Keratinocyte (primary cell): Measurements from ENCODE around the gene NOP9. TPM values are rescaled to one million over a fixed set of nuclear protein-coding genes. Genes with fewer than 3 reads are reported as not detected.

ENCODE experiments used
- DNase-seq: peaks from one replicate; pipeline ENCODE4 v3.0.0-alpha.2; 2011; ENCODE audit warnings: low read depth, missing footprints, low spot score
- FAIRE-seq: peaks from 2 replicates; lab custom pipeline; 2011; peaks lifted over from hg19 to GRCh38; lab: Jason Lieb, UNC
- H2AFZ ChIP-seq: 2 replicates; pipeline ENCODE4 v1.6.0; 2012; ENCODE audit warnings: low read length, control low read depth, inconsistent platforms; ENCODE audit not compliant: control insufficient read depth
- H3K27ac ChIP-seq: 2 replicates; pipeline ENCODE4 v1.5.1; 2011; ENCODE audit warnings: low read length; ENCODE audit not compliant: control insufficient read depth, insufficient read depth
- H3K27me3 ChIP-seq: 3 replicates; pipeline ENCODE4 v1.6.0; 2011; ENCODE audit warnings: low read length; ENCODE audit not compliant: control insufficient read depth, insufficient read depth; ENCODE audit errors: extremely low read depth
- H3K36me3 ChIP-seq, 2 experiments: 2 replicates in 1 of 2; 3 replicates in 1 of 2; pipeline ENCODE4 v1.5.1; 2011; ENCODE audit warnings: low read length in 2 of 2, mild to moderate bottlenecking in 1 of 2; ENCODE audit not compliant: control insufficient read depth in 2 of 2, insufficient read depth in 2 of 2; ENCODE audit errors: extremely low read depth in 1 of 2
- H3K4me1 ChIP-seq: 3 replicates; pipeline ENCODE4 v1.5.1; 2011; ENCODE audit warnings: low read length; ENCODE audit not compliant: control insufficient read depth, insufficient read depth; ENCODE audit errors: extremely low read depth
- H3K4me2 ChIP-seq: 3 replicates; pipeline ENCODE4 v1.6.0; 2011; ENCODE audit warnings: low read depth, low read length; ENCODE audit not compliant: control insufficient read depth, insufficient read depth; ENCODE audit errors: extremely low read depth
- H3K4me3 ChIP-seq, 3 experiments: fragments of 200-600 bp in 1 of 3; sonication (generic) in 1 of 3; 2 replicates in 2 of 3; 3 replicates in 1 of 3; pipeline ENCODE4 v1.5.1; 2011 to 2016; ENCODE audit warnings: low read length in 3 of 3, mild to moderate bottlenecking in 3 of 3, control low read depth in 2 of 3, inconsistent platforms in 1 of 3, low read depth in 1 of 3, mixed read lengths in 1 of 3, mixed run types in 1 of 3, moderate library complexity in 1 of 3; ENCODE audit not compliant: control insufficient read depth in 2 of 3, insufficient read depth in 2 of 3; ENCODE audit errors: extremely low read depth in 1 of 3
- H3K79me2 ChIP-seq: 2 replicates; pipeline ENCODE4 v1.6.0; 2012; ENCODE audit warnings: low read length; ENCODE audit not compliant: control insufficient read depth, insufficient read depth
- H3K9ac ChIP-seq: 3 replicates; pipeline ENCODE4 v1.6.0; 2011; ENCODE audit warnings: low read length; ENCODE audit not compliant: control insufficient read depth, insufficient read depth; ENCODE audit errors: extremely low read depth
- H3K9me1 ChIP-seq: 3 replicates; pipeline ENCODE4 v1.6.0; 2011; ENCODE audit warnings: low read length; ENCODE audit not compliant: control insufficient read depth, insufficient read depth; ENCODE audit errors: extremely low read depth
- H3K9me3 ChIP-seq: 2 replicates; pipeline ENCODE4 v1.5.1; 2012; ENCODE audit warnings: low read depth, low read length; ENCODE audit not compliant: control insufficient read depth
- H4K20me1 ChIP-seq: 3 replicates; pipeline ENCODE4 v1.6.0; 2011; ENCODE audit warnings: low read length; ENCODE audit not compliant: control insufficient read depth, insufficient read depth; ENCODE audit errors: extremely low read depth
- CTCF ChIP-seq, 3 experiments: IDR thresholded peaks in 1 of 3; conservative IDR thresholded peaks in 1 of 3; optimal IDR thresholded peaks in 1 of 3; 2 replicates in 2 of 3; 3 replicates in 1 of 3; pipeline versions ENCODE3 to v1.5.1; 2011; ENCODE audit warnings: low read length in 3 of 3, mild to moderate bottlenecking in 3 of 3, moderate library complexity in 2 of 3, control low read depth in 1 of 3, inconsistent platforms in 1 of 3; ENCODE audit not compliant: insufficient read depth in 2 of 3; ENCODE audit errors: extremely low read depth in 1 of 3
- EZH2 ChIP-seq: IDR thresholded peaks from one replicate; pipeline ENCODE4 v1.6.1; 2012; ENCODE audit warnings: inconsistent platforms, mild to moderate bottlenecking, low read length, moderate library complexity
- dilution Hi-C: fragments of 300-500 bp; cut with MboI; formaldehyde crosslinking; loops from one replicate; pipeline ENCODE4 v1.7.0; 2020; ENCODE audit warnings: low sequenced_read_pairs; ENCODE audit not compliant: extremely low pct_ligation_motif_present
- polyA plus RNA-seq, 5 experiments: library from polyadenylated mRNA; depleted of rRNA in 3 of 5; stranded (reverse) in 3 of 5; stranded (forward) in 1 of 5; unstranded in 1 of 5; fragments of >200 nt; gene quantifications; 1 replicate in 1 of 5; 2 replicates in 3 of 5; 3 replicates in 1 of 5; pipeline versions ENCODE4 v1.2.1 to v1.2.3, GENCODE V29; 2011 to 2012; ENCODE audit warnings: missing spikeins in 2 of 5, low read depth in 1 of 5, low replicate concordance in 1 of 5
- small RNA-seq, 3 experiments: library from RNA; depleted of rRNA; stranded (forward); fragments of <200 nt; gene quantifications; one replicate each; pipeline ENCODE3, GENCODE V24; 2012; ENCODE audit warnings: low read depth in 3 of 3, low replicate concordance in 1 of 3; ENCODE audit not compliant: insufficient read length in 3 of 3

NOP9 gene
- polyA plus RNA-seq, 1 donor (not counting 4 experiments of a cell fraction or from before 2014, with no cell fraction given), result 19.9 TPM

- H3K4me1 ChIP-seq, result no peaks in the 10 kb centered on the region
- no peak overlapping the region for H3K4me2 ChIP-seq
- H3K9me3 ChIP-seq, result no peaks in the 10 kb centered on the region
- H4K20me1 ChIP-seq, result no peaks in the 10 kb centered on the region
- DNase-seq (no peak), FAIRE-seq (no peak)
- no peak overlapping the region for H3K27ac ChIP-seq
- no peak overlapping the region for H3K4me3 ChIP-seq
- no peaks in the 10 kb centered on the region for H3K27me3 ChIP-seq
- H2AFZ ChIP-seq, result no peak overlapping the region
- H3K9ac ChIP-seq, result no peak overlapping the region
- dilution Hi-C loops, result no loop called here
- TF ChIP-seq CTCF (optimal IDR thresholded peaks at IDR 0.05 in 1 of 3, IDR thresholded peaks at IDR 0.05 in 1 of 3, conservative IDR thresholded peaks at IDR 0.05 in 1 of 3; ENCODE audit: extremely low read depth in 1 of 3, insufficient read depth in 2 of 3, low read length in 3 of 3), result no peak
- H3K79me2 ChIP-seq, result no peaks in the 10 kb centered on the region
- no peaks in the 10 kb centered on the region for H3K9me1 ChIP-seq
- H3K36me3 ChIP-seq, result no peaks in the 10 kb centered on the region
Measured at GRCh38 chr14:24355009-24355408, 55.4 kb downstream of the NOP9 start.

GRCh38 chr14:24356208-24356607 lies 56.6 kb downstream of the NOP9 start:
- Histone ChIP-seq H3K4me3 (no peak overlapping the region), H3K36me3 (no peaks in the 10 kb centered on the region), H2AFZ (no peak overlapping the region), H3K27ac (no peak overlapping the region), H3K9me1 (no peaks in the 10 kb centered on the region), H4K20me1 (no peaks in the 10 kb centered on the region), H3K4me2 (no peak overlapping the region), H3K27me3 (no peaks in the 10 kb centered on the region), H3K79me2 (no peaks in the 10 kb centered on the region), H3K9me3 (no peaks in the 10 kb centered on the region), H3K9ac (no peak overlapping the region), H3K4me1 (no peaks in the 10 kb centered on the region)
- FAIRE-seq (no peak), DNase-seq (no peak)
- no peak for TF ChIP-seq EZH2
- TF ChIP-seq CTCF (optimal IDR thresholded peaks at IDR 0.05 in 1 of 3, IDR thresholded peaks at IDR 0.05 in 1 of 3, conservative IDR thresholded peaks at IDR 0.05 in 1 of 3; ENCODE audit: extremely low read depth in 1 of 3, insufficient read depth in 2 of 3, low read length in 3 of 3), result no peak
- dilution Hi-C loops, result no loop called here

Small RNA genes lying within 50 kb of the gene (small RNA-seq; reads per million reads assigned to genes)
- gene RF00026, result 0 reads per million in 3 experiments

Other genes starting within 250 kb of the NOP9 start
- 0.02 to 0.76 TPM (median 0.12 TPM) in 3 replicates for gene CARMIL3, start 247.8 kb upstream of the NOP9 start, polyA plus RNA-seq
- not detected in 3 replicates for gene CPNE6, start 228.3 kb upstream of the NOP9 start, polyA plus RNA-seq
- gene PCK2, start 205.5 kb upstream of the NOP9 start, polyA plus RNA-seq, result 16.6 to 22.9 TPM (median 19.1 TPM) in 3 replicates
- gene DCAF11, start 185.1 kb upstream of the NOP9 start, polyA plus RNA-seq, result 23.5 to 34.4 TPM (median 25.9 TPM) in 3 replicates
- 0.29 to 0.72 TPM (median 0.39 TPM) in 3 replicates for gene NRL, start 184.9 kb upstream of the NOP9 start, polyA plus RNA-seq
- 0.13 TPM in 1 of 3 replicates, not detected in the others for gene FITM1, start 169.2 kb upstream of the NOP9 start, polyA plus RNA-seq
- gene PSME1, start 163.7 kb upstream of the NOP9 start, polyA plus RNA-seq, result 46.7 to 176 TPM (median 75.1 TPM) in 3 replicates
- 9.5 to 14.2 TPM (median 11.0 TPM) in 3 replicates for gene EMC9, start 158.3 kb upstream of the NOP9 start, polyA plus RNA-seq
- 156 to 161 TPM (median 158 TPM) in 3 replicates for gene PSME2, start 153.2 kb upstream of the NOP9 start, polyA plus RNA-seq
- gene RNF31, start 152.4 kb upstream of the NOP9 start, polyA plus RNA-seq, result 17.4 to 23.0 TPM (median 19.8 TPM) in 3 replicates
- 117 to 126 TPM (median 117 TPM) in 3 replicates for gene IRF9, start 138.6 kb upstream of the NOP9 start, polyA plus RNA-seq
- gene REC8, start 127.8 kb upstream of the NOP9 start, polyA plus RNA-seq, result 6.0 to 9.2 TPM (median 6.3 TPM) in 3 replicates
- gene IPO4, start 111.0 kb upstream of the NOP9 start, polyA plus RNA-seq, result 10.0 to 32.3 TPM (median 18.6 TPM) in 3 replicates
- 19.2 to 56.6 TPM (median 38.2 TPM) in 3 replicates for gene TM9SF1, start 104.4 kb upstream of the NOP9 start, polyA plus RNA-seq
- 0.09 TPM in 1 of 3 replicates, not detected in the others for gene TSSK4, start 94.2 kb upstream of the NOP9 start, polyA plus RNA-seq
- 48.0 to 86.6 TPM (median 54.5 TPM) in 3 replicates for gene CHMP4A, start 86.4 kb upstream of the NOP9 start, polyA plus RNA-seq
- gene MDP1, start 83.8 kb upstream of the NOP9 start, polyA plus RNA-seq, result 7.0 to 7.5 TPM (median 7.3 TPM) in 3 replicates
- 458 to 509 TPM (median 499 TPM) in 3 replicates for gene NEDD8, start 67.5 kb upstream of the NOP9 start, polyA plus RNA-seq
- gene GMPR2, start 66.9 kb upstream of the NOP9 start, polyA plus RNA-seq, result 84.1 to 90.0 TPM (median 84.6 TPM) in 3 replicates
- gene TINF2, start 57.2 kb upstream of the NOP9 start, polyA plus RNA-seq, result 43.5 to 107 TPM (median 54.3 TPM) in 3 replicates
- 13.5 to 77.5 TPM (median 16.1 TPM) in 3 replicates for gene TGM1, start 36.7 kb upstream of the NOP9 start, polyA plus RNA-seq
- 29.0 to 47.2 TPM (median 40.9 TPM) in 3 replicates for gene RABGGTA, start 28.3 kb upstream of the NOP9 start, polyA plus RNA-seq
- 65.1 to 130 TPM (median 75.0 TPM) in 3 replicates for gene DHRS1, start 70 bp upstream of the NOP9 start, polyA plus RNA-seq
- gene CIDEB, start 8.1 kb downstream of the NOP9 start, polyA plus RNA-seq, result 2.4 to 3.7 TPM (median 2.6 TPM) in 3 replicates
- gene LTB4R2, start 10.3 kb downstream of the NOP9 start, polyA plus RNA-seq, result 5.4 to 13.4 TPM (median 7.9 TPM) in 3 replicates
- gene LTB4R, start 11.7 kb downstream of the NOP9 start, polyA plus RNA-seq, result 8.6 to 20.4 TPM (median 14.6 TPM) in 3 replicates
- 0.21 to 0.44 TPM (median 0.23 TPM) in 3 replicates for gene ADCY4, start 35.2 kb downstream of the NOP9 start, polyA plus RNA-seq
- gene RIPK3, start 40.1 kb downstream of the NOP9 start, polyA plus RNA-seq, result 7.3 to 10.7 TPM (median 8.0 TPM) in 3 replicates
- gene NFATC4, start 68.3 kb downstream of the NOP9 start, polyA plus RNA-seq, result 0.69 to 2.2 TPM (median 0.92 TPM) in 3 replicates
- gene NYNRIN, start 99.2 kb downstream of the NOP9 start, polyA plus RNA-seq, result 4.9 to 9.0 TPM (median 6.5 TPM) in 3 replicates
- 1.1 to 1.8 TPM (median 1.6 TPM) in 3 replicates for gene CBLN3, start 129.8 kb downstream of the NOP9 start, polyA plus RNA-seq
- 20.4 to 26.0 TPM (median 25.6 TPM) in 3 replicates for gene KHNYN, start 130.1 kb downstream of the NOP9 start, polyA plus RNA-seq
- gene SDR39U1, start 142.9 kb downstream of the NOP9 start, polyA plus RNA-seq, result 25.3 to 31.1 TPM (median 27.4 TPM) in 3 replicates
- gene CMA1, start 208.4 kb downstream of the NOP9 start, polyA plus RNA-seq, result not detected in 3 replicates